ENCODE measurements around the gene ARHGAP9. TPM values are rescaled to one million over a fixed set of nuclear protein-coding genes. Genes with fewer than 3 reads are reported as not detected.

The ARHGAP9 gene
- total and polyA plus RNA-seq, 2 of the 8 experiments (the other 6 are each of a cell fraction or from before 2014, with no cell fraction given): 3.2 to 6.0 TPM

DNA sequence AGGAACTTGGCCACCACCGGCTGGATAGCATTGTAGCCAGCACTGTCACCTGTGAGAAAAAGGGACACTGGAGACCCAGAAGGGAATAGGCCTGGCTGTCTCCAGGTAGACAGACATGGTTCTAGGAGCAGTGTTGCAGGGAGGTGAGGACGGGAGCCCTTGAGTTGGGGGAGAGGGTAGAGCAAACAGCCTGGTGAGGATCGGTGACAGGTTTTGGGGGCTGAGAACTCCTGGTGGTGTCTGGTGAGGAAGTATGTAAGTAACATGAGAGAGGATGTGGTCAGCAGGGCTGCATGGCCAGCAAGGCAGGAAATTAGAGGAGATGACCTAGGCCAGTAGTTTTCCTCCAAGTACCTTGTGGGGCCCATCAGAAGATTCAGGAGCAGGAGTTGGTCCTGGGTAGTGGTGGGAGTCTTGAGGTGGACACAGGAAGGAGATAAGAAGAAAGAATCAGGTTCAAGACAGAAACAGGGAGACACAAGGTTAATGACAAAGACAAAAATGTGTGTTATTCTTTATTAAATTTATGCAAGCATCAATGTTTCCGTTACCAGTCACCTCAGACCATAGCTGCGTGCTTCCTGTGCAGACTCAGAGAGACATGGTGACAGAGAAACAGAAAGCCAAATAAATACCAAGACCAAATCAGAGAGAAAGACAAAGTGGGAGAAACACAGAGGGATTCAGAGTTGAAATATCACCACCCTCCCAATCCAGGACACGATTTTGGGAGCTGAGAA lies at the start of gene ARHGAP9 (continued):
- TF ChIP-seq TAF1 (IDR thresholded peaks at IDR 0.05; ENCODE audit: low read depth, low read length) (no peak), EP300 (IDR thresholded peaks at IDR 0.05; ENCODE audit: borderline replicate concordance in 1 of 2, low read depth in 2 of 2, low read length in 2 of 2) (no peak), CHD2 (IDR thresholded peaks at IDR 0.05; ENCODE audit: low read length) (no peak), SIX5 (IDR thresholded peaks at IDR 0.05; ENCODE audit: low read depth, low read length) (no peak), HDAC6 (IDR thresholded peaks at IDR 0.05; ENCODE audit: low read depth, low read length) (no peak), BCL11A (IDR thresholded peaks at IDR 0.05; ENCODE audit: low read depth in 2 of 2, low read length in 2 of 2) (no peak)
- TF ChIP-seq, protein P1, sequence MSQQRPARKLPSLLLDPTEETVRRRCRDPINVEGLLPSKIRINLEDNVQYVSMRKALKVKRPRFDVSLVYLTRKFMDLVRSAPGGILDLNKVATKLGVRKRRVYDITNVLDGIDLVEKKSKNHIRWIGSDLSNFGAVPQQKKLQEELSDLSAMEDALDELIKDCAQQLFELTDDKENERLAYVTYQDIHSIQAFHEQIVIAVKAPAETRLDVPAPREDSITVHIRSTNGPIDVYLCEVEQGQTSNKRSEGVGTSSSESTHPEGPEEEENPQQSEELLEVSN (IDR thresholded peaks at IDR 0.05): no peak
- TF ChIP-seq, protein P2, sequence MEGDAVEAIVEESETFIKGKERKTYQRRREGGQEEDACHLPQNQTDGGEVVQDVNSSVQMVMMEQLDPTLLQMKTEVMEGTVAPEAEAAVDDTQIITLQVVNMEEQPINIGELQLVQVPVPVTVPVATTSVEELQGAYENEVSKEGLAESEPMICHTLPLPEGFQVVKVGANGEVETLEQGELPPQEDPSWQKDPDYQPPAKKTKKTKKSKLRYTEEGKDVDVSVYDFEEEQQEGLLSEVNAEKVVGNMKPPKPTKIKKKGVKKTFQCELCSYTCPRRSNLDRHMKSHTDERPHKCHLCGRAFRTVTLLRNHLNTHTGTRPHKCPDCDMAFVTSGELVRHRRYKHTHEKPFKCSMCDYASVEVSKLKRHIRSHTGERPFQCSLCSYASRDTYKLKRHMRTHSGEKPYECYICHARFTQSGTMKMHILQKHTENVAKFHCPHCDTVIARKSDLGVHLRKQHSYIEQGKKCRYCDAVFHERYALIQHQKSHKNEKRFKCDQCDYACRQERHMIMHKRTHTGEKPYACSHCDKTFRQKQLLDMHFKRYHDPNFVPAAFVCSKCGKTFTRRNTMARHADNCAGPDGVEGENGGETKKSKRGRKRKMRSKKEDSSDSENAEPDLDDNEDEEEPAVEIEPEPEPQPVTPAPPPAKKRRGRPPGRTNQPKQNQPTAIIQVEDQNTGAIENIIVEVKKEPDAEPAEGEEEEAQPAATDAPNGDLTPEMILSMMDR (IDR thresholded peaks at IDR 0.05; ENCODE audit: control extremely low read depth in 1 of 3, insufficient read depth in 1 of 3, low read depth in 1 of 3, low read length in 3 of 3): no peak

Measured in H1 (cell line).